ENCODE data around the gene RAB35. TPM values are rescaled to one million over a fixed set of nuclear protein-coding genes. Genes with fewer than 3 reads are reported as not detected.

The RAB35 gene
- polyA plus RNA-seq, 1 donor from 2014 or later: 60.2 TPM

DNA sequence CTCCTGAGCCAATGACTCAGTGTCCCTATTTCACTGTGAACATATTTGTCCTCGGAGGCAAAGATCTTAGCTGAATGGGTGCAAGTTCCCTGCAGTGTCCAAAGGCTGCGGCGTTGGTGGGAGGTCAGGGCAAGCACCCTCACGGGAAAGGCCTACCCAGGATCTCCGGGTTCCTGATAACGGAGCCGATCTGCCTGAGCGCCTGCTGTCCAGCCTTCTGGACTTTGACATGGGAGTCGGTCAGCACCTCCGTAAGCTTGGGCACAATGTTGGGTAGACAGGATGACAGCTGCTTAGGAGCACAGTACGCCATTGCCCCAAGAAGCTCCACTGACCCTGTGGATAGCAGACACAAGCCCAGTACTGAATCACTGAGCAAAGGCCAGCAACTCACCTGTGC is 31.5 kb upstream of the RAB35 start:
- TF ChIP-seq SMC3 (conservative IDR thresholded peaks at IDR 0.05; ENCODE audit: poor library complexity): no peak
- no peak for TF ChIP-seq MXI1 (conservative IDR thresholded peaks at IDR 0.05; ENCODE audit: poor library complexity, severe bottlenecking)
- no peak for TF ChIP-seq TAF1 (IDR thresholded peaks at IDR 0.05; ENCODE audit: low read depth)
- no peak for TF ChIP-seq EP300 (conservative IDR thresholded peaks at IDR 0.05; ENCODE audit: poor library complexity, severe bottlenecking)
- TF ChIP-seq, protein P1, sequence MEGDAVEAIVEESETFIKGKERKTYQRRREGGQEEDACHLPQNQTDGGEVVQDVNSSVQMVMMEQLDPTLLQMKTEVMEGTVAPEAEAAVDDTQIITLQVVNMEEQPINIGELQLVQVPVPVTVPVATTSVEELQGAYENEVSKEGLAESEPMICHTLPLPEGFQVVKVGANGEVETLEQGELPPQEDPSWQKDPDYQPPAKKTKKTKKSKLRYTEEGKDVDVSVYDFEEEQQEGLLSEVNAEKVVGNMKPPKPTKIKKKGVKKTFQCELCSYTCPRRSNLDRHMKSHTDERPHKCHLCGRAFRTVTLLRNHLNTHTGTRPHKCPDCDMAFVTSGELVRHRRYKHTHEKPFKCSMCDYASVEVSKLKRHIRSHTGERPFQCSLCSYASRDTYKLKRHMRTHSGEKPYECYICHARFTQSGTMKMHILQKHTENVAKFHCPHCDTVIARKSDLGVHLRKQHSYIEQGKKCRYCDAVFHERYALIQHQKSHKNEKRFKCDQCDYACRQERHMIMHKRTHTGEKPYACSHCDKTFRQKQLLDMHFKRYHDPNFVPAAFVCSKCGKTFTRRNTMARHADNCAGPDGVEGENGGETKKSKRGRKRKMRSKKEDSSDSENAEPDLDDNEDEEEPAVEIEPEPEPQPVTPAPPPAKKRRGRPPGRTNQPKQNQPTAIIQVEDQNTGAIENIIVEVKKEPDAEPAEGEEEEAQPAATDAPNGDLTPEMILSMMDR (IDR thresholded peaks at IDR 0.05; ENCODE audit: poor library complexity, severe bottlenecking): no peak
- TF ChIP-seq EZH2 (IDR thresholded peaks at IDR 0.05; ENCODE audit: borderline replicate concordance, insufficient read depth, low read length, poor library complexity, severe bottlenecking): no peak
- TF ChIP-seq POLR2AphosphoS5 (IDR thresholded peaks at IDR 0.05): no peak
- TF ChIP-seq, protein P2, sequence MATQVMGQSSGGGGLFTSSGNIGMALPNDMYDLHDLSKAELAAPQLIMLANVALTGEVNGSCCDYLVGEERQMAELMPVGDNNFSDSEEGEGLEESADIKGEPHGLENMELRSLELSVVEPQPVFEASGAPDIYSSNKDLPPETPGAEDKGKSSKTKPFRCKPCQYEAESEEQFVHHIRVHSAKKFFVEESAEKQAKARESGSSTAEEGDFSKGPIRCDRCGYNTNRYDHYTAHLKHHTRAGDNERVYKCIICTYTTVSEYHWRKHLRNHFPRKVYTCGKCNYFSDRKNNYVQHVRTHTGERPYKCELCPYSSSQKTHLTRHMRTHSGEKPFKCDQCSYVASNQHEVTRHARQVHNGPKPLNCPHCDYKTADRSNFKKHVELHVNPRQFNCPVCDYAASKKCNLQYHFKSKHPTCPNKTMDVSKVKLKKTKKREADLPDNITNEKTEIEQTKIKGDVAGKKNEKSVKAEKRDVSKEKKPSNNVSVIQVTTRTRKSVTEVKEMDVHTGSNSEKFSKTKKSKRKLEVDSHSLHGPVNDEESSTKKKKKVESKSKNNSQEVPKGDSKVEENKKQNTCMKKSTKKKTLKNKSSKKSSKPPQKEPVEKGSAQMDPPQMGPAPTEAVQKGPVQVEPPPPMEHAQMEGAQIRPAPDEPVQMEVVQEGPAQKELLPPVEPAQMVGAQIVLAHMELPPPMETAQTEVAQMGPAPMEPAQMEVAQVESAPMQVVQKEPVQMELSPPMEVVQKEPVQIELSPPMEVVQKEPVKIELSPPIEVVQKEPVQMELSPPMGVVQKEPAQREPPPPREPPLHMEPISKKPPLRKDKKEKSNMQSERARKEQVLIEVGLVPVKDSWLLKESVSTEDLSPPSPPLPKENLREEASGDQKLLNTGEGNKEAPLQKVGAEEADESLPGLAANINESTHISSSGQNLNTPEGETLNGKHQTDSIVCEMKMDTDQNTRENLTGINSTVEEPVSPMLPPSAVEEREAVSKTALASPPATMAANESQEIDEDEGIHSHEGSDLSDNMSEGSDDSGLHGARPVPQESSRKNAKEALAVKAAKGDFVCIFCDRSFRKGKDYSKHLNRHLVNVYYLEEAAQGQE (IDR thresholded peaks at IDR 0.05; ENCODE audit: borderline replicate concordance): no peak
- TF ChIP-seq RAD21 (conservative IDR thresholded peaks at IDR 0.05): no peak
- Histone ChIP-seq H3K36me3 (ENCODE audit: insufficient read depth, low read length) (peaks cover 9% of the 10 kb centered on the region), H3K27me3 (ENCODE audit: insufficient read depth, low read depth, low read length) (no peaks in the 10 kb centered on the region)

DNA sequence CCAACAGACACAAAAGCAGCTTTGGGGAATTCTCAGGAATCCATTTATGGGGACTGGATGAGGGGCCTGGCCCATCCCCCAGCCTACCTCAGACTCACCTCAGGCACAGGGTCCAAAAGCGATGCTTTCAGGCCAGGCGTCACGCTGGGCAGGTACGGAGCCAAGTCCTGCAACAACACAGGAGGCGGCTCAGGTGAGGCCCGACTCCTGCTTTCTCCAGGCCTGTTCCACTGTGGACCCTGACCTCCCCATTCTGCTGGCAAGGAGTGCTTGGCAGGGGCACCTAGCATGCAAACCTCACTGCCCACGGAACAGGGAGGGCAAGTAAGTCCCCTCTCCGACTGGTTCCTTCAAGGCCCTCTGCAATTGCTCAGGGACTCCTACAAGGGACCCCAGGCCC is 28.6 kb upstream of the RAB35 start:
- Histone ChIP-seq H4K20me1 (ENCODE audit: insufficient read depth) (no peaks in the 10 kb centered on the region), H3K27me3 (ENCODE audit: insufficient read depth, low read depth, low read length) (no peaks in the 10 kb centered on the region), H3F3A (ENCODE audit: insufficient read depth, low read length, poor library complexity, severe bottlenecking) (no peaks in the 10 kb centered on the region), H3K79me2 (replicated peaks; ENCODE audit: insufficient read depth, low read length) (no peaks in the 10 kb centered on the region), H3K9me3 (ENCODE audit: low read length) (no peaks in the 10 kb centered on the region), H3K9me2 (ENCODE audit: insufficient read depth, low read length) (no peaks in the 10 kb centered on the region), H2AFZ (ENCODE audit: low read depth, low read length) (no peak overlapping the region), H3K4me2 (ENCODE audit: low read length) (no peak overlapping the region), H3K36me3 (ENCODE audit: insufficient read depth, low read length) (peaks cover 9% of the 10 kb centered on the region), H3K27ac (ENCODE audit: low read length) (no peak overlapping the region), H3K9ac (ENCODE audit: low read length) (no peak overlapping the region), H3K4me3 (ENCODE audit: low read length) (no peak overlapping the region)
- TF ChIP-seq, protein P2 (IDR thresholded peaks at IDR 0.05; ENCODE audit: borderline replicate concordance): no peak
- TF ChIP-seq RAD21 (conservative IDR thresholded peaks at IDR 0.05): no peak
- TF ChIP-seq EP300 (conservative IDR thresholded peaks at IDR 0.05; ENCODE audit: poor library complexity, severe bottlenecking): no peak
- TF ChIP-seq TAF1 (IDR thresholded peaks at IDR 0.05; ENCODE audit: low read depth): no peak
- TF ChIP-seq MXI1 (conservative IDR thresholded peaks at IDR 0.05; ENCODE audit: poor library complexity, severe bottlenecking): no peak
- TF ChIP-seq, protein P1 (IDR thresholded peaks at IDR 0.05; ENCODE audit: poor library complexity, severe bottlenecking): no peak
- TF ChIP-seq EZH2 (IDR thresholded peaks at IDR 0.05; ENCODE audit: borderline replicate concordance, insufficient read depth, low read length, poor library complexity, severe bottlenecking): no peak
- no peak for TF ChIP-seq POLR2AphosphoS5 (IDR thresholded peaks at IDR 0.05)
- no peak for TF ChIP-seq SMC3 (conservative IDR thresholded peaks at IDR 0.05; ENCODE audit: poor library complexity)

More for the DNA sequence above, 31.5 kb upstream of the RAB35 start:
- no peak overlapping the region for H3K4me2 ChIP-seq (ENCODE audit: low read length)
- H3F3A ChIP-seq (ENCODE audit: insufficient read depth, low read length, poor library complexity, severe bottlenecking): no peaks in the 10 kb centered on the region
- H3K4me3 ChIP-seq (ENCODE audit: low read length): no peak overlapping the region
- H3K9ac ChIP-seq (ENCODE audit: low read length): no peak overlapping the region
- H3K9me2 ChIP-seq (ENCODE audit: insufficient read depth, low read length): no peaks in the 10 kb centered on the region
- H4K20me1 ChIP-seq (ENCODE audit: insufficient read depth): no peaks in the 10 kb centered on the region
- no peak overlapping the region for H2AFZ ChIP-seq (ENCODE audit: low read depth, low read length)
- no peaks in the 10 kb centered on the region for H3K79me2 ChIP-seq (replicated peaks; ENCODE audit: insufficient read depth, low read length)
- no peaks in the 10 kb centered on the region for H3K9me3 ChIP-seq (ENCODE audit: low read length)
- H3K27ac ChIP-seq (ENCODE audit: low read length): no peak overlapping the region

All from neural cell (in vitro differentiated cells).